SK-N-MC (cell line): ENCODE results near the gene GPR52.

ENCODE experiments used
- EZH2 ChIP-seq: fragments of 200-600 bp; sonication (generic); IDR thresholded peaks from one replicate; pipeline ENCODE4 v1.6.1; 2017; ENCODE audit warnings: antibody characterized with exemption
- POLR2AphosphoS5 ChIP-seq: IDR thresholded peaks from 2 replicates; pipeline ENCODE4 v1.6.1; 2012; ENCODE audit warnings: mild to moderate bottlenecking, low read depth, low read length, borderline replicate concordance

DNA sequence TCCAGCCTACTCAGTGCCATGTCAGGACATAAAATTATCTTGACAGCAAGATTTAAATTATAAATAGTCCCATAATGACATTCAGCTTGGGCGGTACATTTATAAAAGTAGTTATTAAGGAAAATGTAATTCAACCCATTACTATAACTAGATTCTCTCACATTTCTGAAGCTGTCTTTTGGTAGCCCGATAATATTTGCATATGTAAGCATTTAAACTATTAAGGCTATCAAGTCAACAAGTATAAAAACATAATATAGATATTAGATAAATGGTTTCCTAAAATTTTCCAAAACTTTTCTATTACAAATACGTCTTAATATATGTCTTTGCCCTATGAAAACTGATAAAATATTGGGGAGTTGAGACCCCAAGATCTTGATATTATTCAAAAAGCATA is 21.6 kb upstream of the GPR52 start:
- TF ChIP-seq POLR2AphosphoS5 (no peak), EZH2 (no peak)
